Measurements from ENCODE around the gene TMEM132D. TPM values are rescaled to one million over a fixed set of nuclear protein-coding genes. Genes with fewer than 3 reads are reported as not detected.

TMEM132D gene
- total and polyA plus RNA-seq, 2 experiments from 2014 or later = 2.0 to 2.4 TPM

DNA sequence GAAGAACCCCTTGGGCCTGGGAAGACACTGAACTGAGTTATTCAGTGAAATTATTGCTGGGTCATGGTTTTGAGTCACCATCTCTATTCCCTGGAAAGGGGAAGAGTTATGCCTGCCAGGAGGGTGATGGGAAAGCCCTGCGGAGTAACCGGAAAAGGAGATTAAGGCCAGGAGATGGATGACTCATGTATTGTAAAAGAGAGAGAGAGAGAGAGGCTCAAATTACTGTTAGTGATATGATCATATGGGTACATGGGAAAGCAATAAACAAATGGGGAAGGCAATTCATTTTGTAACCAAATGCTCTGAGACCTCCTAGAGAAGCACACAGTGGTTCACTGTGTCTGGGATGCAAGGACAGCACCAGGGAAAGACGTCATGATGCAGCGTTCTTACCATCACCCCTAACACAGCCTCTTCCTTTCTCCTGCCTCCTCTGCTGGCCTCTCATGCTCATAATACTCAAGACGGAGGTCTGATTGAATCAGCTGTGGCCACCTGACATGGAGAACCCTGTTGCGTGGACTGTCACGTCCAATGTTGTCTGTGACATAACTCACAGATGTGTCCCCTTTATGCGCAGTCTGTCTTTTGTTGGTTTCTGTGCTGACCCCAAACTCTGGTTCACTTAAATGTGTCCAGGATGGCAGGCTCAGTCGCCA, 243.7 kb downstream of the TMEM132D start:
- no peak overlapping the region for H2AFZ ChIP-seq
- H3K27me3 ChIP-seq = no peaks in the 10 kb centered on the region
- H3K4me3 ChIP-seq = no peak overlapping the region
- no peaks in the 10 kb centered on the region for H3K4me1 ChIP-seq (ENCODE audit: insufficient read depth)
- H3K79me2 ChIP-seq = no peaks in the 10 kb centered on the region
- H4K20me1 ChIP-seq (ENCODE audit: insufficient read depth, poor library complexity, severe bottlenecking) = no peaks in the 10 kb centered on the region
- no peaks in the 10 kb centered on the region for H3K9me3 ChIP-seq (ENCODE audit: low read depth)
- H3K27ac ChIP-seq = no peak overlapping the region
- no peak overlapping the region for H3K4me2 ChIP-seq
- DNase-seq (ENCODE audit: low spot score) = no peak
- H3K9me2 ChIP-seq (replicated peaks; ENCODE audit: insufficient read depth) = no peaks in the 10 kb centered on the region
- no peaks in the 10 kb centered on the region for H3K36me3 ChIP-seq (replicated peaks; ENCODE audit: insufficient read depth, low read depth)
- WGBS (ENCODE audit: low lambda C conversion rate, missing lambda C conversion rate) = 83% methylated on average over 9 of the region's 9 CpGs
- TF ChIP-seq, protein P1, sequence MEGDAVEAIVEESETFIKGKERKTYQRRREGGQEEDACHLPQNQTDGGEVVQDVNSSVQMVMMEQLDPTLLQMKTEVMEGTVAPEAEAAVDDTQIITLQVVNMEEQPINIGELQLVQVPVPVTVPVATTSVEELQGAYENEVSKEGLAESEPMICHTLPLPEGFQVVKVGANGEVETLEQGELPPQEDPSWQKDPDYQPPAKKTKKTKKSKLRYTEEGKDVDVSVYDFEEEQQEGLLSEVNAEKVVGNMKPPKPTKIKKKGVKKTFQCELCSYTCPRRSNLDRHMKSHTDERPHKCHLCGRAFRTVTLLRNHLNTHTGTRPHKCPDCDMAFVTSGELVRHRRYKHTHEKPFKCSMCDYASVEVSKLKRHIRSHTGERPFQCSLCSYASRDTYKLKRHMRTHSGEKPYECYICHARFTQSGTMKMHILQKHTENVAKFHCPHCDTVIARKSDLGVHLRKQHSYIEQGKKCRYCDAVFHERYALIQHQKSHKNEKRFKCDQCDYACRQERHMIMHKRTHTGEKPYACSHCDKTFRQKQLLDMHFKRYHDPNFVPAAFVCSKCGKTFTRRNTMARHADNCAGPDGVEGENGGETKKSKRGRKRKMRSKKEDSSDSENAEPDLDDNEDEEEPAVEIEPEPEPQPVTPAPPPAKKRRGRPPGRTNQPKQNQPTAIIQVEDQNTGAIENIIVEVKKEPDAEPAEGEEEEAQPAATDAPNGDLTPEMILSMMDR (IDR thresholded peaks at IDR 0.05; ENCODE audit: poor library complexity) = no peak
- TF ChIP-seq EZH2phosphoT487 (IDR thresholded peaks at IDR 0.05; ENCODE audit: low read depth, severe bottlenecking, unreplicated experiment) (no peak), EZH2 (IDR thresholded peaks at IDR 0.05; ENCODE audit: borderline replicate concordance) (no peak)

DNA sequence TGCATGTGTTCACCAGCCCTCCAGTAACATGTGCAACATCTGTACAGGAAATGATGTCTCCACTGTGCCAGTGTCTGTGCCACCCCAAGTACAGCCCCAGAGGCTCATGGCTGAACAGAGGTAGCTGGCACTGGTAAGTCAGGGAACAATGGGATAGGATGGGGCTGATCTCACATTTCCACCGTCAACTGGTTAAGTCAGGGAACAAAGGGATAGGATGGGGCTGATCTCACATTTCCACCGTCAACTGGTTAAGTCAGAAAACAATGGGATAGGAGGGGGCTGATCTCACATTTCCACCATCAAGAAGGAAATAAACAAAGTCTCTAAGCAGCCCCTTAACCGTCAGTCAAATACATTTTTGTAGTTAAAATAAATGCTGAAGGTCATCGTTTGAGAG, 246.6 kb downstream of the TMEM132D start:
- Histone ChIP-seq H3K4me2 (no peak overlapping the region), H3K9me2 (replicated peaks; ENCODE audit: insufficient read depth) (no peaks in the 10 kb centered on the region), H4K20me1 (ENCODE audit: insufficient read depth, poor library complexity, severe bottlenecking) (no peaks in the 10 kb centered on the region), H3K9me3 (ENCODE audit: low read depth) (no peaks in the 10 kb centered on the region), H3K4me1 (ENCODE audit: insufficient read depth) (no peaks in the 10 kb centered on the region), H3K36me3 (replicated peaks; ENCODE audit: insufficient read depth, low read depth) (no peaks in the 10 kb centered on the region), H3K4me3 (no peak overlapping the region), H3K27ac (no peak overlapping the region), H2AFZ (no peak overlapping the region), H3K27me3 (no peaks in the 10 kb centered on the region), H3K79me2 (no peaks in the 10 kb centered on the region)
- no peak for DNase-seq (ENCODE audit: low spot score)
- no peak for TF ChIP-seq EZH2phosphoT487 (IDR thresholded peaks at IDR 0.05; ENCODE audit: low read depth, severe bottlenecking, unreplicated experiment)
- no peak for TF ChIP-seq EZH2 (IDR thresholded peaks at IDR 0.05; ENCODE audit: borderline replicate concordance)
- TF ChIP-seq, protein P1 (IDR thresholded peaks at IDR 0.05; ENCODE audit: poor library complexity) = no peak
- WGBS (ENCODE audit: low lambda C conversion rate, missing lambda C conversion rate) = 33% methylated on average over 4 of the region's 4 CpGs

DNA sequence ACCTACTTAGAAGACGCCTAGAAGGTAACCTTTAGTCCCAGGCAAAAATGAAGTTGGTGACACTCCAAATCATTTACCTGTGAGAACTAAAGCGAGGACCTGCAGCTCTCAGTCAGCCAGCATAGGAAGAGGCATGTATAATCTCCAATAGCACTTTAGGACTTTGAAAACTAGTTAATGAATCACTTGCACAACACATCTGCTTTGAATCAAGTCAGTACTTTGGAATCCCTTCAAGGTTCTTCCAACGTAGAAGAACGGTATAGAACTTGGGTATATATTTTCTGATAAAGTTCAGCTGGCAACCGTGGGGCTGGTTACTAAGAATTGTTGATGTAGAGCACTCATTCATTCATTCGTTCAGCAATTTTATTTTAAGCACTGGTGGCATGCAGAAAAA, 251.9 kb downstream of the TMEM132D start:
- no peak overlapping the region for H3K27ac ChIP-seq
- WGBS (ENCODE audit: low lambda C conversion rate, missing lambda C conversion rate) = 56% methylated on average over 6 of the region's 6 CpGs

More for the DNA sequence above, 251.9 kb downstream of the TMEM132D start:
- Histone ChIP-seq H3K9me3 (ENCODE audit: low read depth) (no peaks in the 10 kb centered on the region), H3K9me2 (replicated peaks; ENCODE audit: insufficient read depth) (no peaks in the 10 kb centered on the region), H3K4me1 (ENCODE audit: insufficient read depth) (no peaks in the 10 kb centered on the region), H3K36me3 (replicated peaks; ENCODE audit: insufficient read depth, low read depth) (no peaks in the 10 kb centered on the region), H3K79me2 (no peaks in the 10 kb centered on the region), H3K4me3 (no peak overlapping the region), H3K4me2 (no peak overlapping the region), H4K20me1 (ENCODE audit: insufficient read depth, poor library complexity, severe bottlenecking) (no peaks in the 10 kb centered on the region), H3K27me3 (no peaks in the 10 kb centered on the region), H2AFZ (no peak overlapping the region)
- TF ChIP-seq EZH2 (IDR thresholded peaks at IDR 0.05; ENCODE audit: borderline replicate concordance) = no peak
- TF ChIP-seq EZH2phosphoT487 (IDR thresholded peaks at IDR 0.05; ENCODE audit: low read depth, severe bottlenecking, unreplicated experiment) = no peak
- TF ChIP-seq, protein P1 (IDR thresholded peaks at IDR 0.05; ENCODE audit: poor library complexity) = no peak
- no peak for DNase-seq (ENCODE audit: low spot score)
